ENCODE results near the gene FAM181B.
"Not testable (repeated sequence)": the region's sequence is repeated elsewhere in the genome, so short reads cannot be mapped to it uniquely, and the experiment has no call there.

The FAM181B gene

GRCh38 chr11:82732734-82733443 is 775 bp downstream of the FAM181B start:
- DNase-seq (ENCODE audit: low spot score): peak; percentile 25

DNA sequence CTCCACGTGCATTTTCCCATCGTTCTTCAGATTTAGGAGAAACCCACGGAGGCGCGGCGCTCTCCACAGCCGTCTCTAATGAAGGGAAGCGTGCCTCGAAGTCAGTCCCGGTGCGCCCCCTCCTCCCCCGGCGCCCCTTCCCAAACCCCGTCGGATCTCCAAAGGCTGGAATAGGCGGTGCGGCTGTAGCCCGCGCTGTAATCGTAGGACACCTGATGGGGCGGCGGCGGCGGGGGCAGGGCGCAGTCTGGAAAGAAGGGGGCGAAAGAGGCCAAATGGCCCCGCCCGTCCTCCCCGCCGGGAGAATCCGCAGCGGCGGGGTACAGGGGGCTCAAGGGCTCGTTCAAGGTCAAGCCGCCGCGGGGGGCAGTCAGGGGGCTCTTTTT is 1.3 kb downstream of the FAM181B start:
- no peak for DNase-seq (ENCODE audit: low spot score)

- no peak for DNase-seq (ENCODE audit: low spot score)
Observed at GRCh38 chr11:82731691-82732277, 1.9 kb downstream of the FAM181B start.

- DNase-seq (ENCODE audit: low spot score): no peak
Observed at GRCh38 chr11:82730754-82731153, 2.9 kb downstream of the FAM181B start.

DNA sequence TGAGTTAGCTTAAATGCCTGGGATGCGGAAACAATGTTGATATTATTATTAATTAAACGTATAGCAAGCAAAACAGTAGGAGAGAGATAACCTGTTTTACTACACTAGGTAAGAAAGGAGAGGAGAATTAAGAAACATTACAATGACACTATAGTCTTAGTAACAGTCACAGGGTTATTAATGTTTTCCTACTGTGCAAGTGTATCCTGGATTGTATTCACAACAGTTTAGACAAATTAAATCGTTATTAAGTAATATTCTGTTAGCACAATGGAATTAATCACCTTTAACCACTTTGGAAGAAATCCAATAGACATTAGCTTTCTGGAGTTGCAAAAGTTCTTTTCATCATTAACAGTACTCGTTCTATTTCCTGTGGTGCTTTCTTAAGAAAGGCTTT is 3.4 kb downstream of the FAM181B start:
- DNase-seq (ENCODE audit: low spot score): no peak

DNA sequence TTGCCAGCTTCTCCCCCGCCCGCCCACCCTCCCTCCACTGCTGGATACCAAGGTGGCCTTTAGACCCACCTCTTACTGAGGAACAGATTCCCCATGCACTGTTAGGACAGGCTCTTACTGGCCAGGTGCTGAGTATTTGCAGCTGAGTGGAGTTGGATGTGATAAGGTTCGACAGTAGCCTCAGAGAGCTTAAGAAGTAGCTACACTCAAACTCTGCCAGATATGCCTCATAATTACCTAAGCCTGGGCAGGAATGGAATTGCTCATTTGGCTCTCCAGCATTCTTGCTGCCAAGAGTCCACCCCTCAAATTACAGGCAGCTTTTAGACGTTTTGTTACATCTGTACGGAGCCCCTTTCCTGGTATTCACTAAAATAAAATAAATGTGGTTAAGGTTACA is 9.6 kb downstream of the FAM181B start:
- DNase-seq (ENCODE audit: low spot score): no peak

GRCh38 chr11:82722231-82722630 is 11.4 kb downstream of the FAM181B start:
- DNase-seq (ENCODE audit: low spot score): peak; percentile 28

- no peak for DNase-seq (ENCODE audit: low spot score)
Observed at GRCh38 chr11:82720267-82721065, 13.2 kb downstream of the FAM181B start.

DNA sequence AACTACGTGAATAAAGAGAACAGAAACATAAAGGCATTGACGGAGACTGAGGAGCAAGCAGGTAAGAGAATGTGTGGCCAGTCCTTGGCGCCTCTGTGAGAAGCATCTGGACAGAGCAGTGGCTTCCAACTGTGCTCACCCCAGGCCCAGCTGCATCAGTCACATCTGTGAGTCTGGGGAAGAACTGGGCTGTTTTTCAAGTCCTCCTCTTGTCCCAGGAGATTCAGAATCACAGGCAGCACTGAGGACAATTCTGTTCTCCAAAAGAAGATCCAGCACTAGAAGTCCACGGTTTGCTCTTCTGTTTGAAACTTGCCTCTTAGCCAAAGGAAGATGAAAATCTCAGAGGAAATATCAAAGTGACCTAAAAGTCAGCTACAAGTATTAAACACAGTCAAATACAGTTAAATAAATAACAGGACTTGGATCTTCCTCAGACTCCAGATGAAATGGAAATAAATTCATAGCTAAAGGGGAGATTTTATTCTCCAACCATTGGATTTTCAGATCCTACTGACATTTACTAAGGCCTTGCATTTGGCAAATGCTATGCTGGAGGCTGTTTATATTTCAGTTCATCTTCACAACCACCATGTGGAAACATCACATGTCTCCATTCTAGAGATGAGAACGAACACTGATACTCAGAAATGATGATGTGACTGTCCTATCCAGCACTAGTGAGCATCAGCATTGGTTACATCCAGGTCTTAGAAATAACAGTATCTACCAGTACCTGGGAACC is 14.1 kb downstream of the FAM181B start:
- DNase-seq (ENCODE audit: low spot score): no peak

- DNase-seq (ENCODE audit: low spot score): no peak
Observed at GRCh38 chr11:82718821-82719220, 14.8 kb downstream of the FAM181B start.

DNA sequence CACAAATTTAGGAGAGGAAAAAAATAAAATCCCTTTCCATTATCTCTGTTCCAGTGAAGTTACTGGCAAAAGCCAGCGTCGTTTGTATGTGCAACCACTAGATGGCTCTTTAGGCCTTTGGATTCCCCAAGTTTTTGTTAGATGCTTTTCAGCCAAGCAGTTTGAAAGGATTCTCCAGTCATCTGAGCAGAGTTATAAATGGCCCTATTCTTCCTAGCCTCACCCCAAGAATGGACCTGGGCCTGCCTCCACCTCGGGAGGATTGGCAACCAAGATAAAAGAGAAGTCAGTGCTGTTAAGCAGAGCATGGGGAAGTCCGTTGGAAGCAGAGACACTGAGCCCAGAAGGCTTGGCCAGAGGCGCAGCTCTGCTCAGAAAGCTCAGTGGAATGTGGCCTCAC is 15.4 kb downstream of the FAM181B start:
- peak; percentile 74 for DNase-seq (ENCODE audit: low spot score)

DNA sequence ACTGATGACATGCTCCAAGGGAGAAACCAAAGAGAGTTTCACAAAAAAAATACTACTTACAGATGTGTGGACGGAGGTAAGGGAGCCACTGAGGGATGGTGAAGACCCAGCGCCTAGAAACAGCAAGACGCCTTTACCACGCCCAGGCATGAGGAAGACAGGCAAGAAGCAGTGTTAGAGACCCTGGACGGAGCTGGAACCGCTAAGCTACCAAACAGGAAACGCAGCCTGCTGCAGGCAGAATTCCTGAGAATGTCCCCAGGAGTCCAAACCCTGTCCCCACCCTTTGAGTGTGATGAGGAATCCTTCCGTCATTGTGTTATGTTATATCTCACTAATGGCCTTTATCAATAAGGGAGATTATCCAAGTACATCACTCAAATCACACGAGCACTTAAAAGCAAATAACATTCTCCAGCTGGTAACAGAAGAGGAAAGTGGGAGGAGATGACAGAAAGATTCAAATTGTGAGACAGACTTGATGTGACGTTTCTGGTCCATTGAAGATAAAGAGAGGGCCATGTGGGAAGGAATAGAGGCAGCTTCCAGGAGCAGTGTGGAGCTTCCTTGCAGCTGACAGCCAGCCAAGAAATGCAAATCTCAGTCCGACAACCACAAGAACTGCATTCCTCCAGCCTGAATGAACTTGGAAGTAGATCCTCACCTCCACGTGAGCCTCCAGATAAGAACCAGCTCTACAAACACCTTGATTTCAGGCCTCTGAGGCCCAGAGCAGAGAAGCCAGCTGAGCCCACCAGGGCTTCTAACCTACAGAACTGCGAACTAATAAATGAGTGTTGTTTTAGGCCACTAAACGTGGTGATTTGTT is 19.1 kb downstream of the FAM181B start:
- no peak for DNase-seq (ENCODE audit: low spot score)

DNA sequence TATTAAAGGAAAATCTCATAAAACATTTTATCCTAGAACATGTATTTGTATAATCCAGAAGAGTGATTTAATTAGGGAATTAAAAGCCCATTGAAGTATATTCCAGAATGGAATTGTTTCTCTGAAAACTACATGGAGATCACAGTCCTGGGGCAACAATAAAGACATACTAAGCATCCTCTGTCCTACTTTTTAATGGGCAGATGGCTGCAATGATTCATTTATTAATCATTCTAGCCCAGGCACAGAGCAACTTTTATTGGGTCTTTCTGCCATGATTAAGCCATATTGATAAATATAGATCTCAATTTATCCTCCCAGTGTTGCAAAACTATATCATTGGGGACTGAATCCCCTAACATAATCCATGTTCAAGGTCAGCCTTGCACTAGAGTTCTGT is 22.0 kb downstream of the FAM181B start:
- DNase-seq (ENCODE audit: low spot score): no peak

DNA sequence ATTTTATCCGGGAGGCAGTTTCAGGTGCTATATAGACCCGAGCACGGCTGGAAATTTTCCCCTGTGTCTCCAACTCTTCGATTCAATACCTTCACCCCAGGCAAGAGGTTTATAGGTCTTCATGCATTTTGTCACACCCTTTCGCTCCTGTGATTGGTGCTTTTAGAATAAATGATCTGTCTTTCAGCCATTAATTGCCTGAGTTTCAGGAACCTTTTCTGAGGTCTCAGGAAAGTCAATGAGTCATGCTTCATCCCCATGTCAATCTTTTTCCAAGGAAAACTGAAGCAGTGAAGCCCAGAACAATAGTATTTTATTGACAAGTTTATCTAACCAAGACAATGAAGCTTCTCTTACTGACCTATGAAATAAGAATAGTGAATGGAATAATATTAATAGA is 29.9 kb downstream of the FAM181B start:
- DNase-seq (ENCODE audit: low spot score): no peak

DNA sequence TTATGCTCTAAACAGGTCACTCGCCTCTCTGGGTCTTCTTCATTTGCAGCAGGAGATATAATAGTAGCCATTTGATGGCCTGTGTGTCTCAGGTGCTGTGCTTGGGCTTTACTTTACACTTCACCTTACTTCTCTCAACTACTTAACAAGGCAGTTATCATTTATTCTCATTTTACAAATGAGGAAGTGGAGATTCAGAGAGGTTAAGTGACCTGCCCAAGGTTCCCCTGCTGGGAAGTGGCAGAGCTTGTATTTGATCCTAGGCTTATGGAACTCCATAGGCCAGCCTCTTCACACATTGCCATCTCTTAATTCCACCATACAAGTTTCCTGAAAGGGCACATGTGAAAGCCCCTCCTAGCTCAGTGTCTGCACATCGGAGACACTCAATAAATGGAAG is 30.4 kb downstream of the FAM181B start:
- DNase-seq (ENCODE audit: low spot score): no peak

- DNase-seq (ENCODE audit: low spot score): peak; percentile 34
Observed at GRCh38 chr11:82701847-82702520, 31.7 kb downstream of the FAM181B start.

- DNase-seq (ENCODE audit: low spot score): no peak
Observed at GRCh38 chr11:82698576-82699352, 34.9 kb downstream of the FAM181B start.

- DNase-seq (ENCODE audit: low spot score): no peak
Observed at GRCh38 chr11:82692981-82693380, 40.7 kb downstream of the FAM181B start.

DNA sequence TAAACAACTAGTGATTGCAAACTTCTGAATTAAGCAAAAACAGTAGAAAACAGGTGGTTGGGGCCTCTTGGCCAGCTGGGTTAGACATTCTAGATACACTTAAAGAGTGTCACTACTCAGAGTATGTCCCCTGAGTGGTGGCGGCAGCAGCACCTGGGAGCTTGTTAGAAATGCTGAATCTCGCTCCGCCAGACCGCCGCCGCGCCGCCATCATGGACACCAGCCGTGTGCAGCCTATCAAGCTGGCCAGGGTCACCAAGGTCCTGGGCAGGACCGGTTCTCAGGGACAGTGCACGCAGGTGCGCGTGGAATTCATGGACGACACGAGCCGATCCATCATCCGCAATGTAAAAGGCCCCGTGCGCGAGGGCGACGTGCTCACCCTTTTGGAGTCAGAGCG is 44.3 kb downstream of the FAM181B start:
- not testable (repeated sequence) for DNase-seq (ENCODE audit: low spot score)

GRCh38 chr11:82686211-82686610 is 47.5 kb downstream of the FAM181B start:
- DNase-seq (ENCODE audit: low spot score): no peak

All from GM03348 (cell line).